D721Med (cell line): Measurements from ENCODE around the gene CCDC3.

Experiments
- DNase-seq: peaks from one replicate; pipeline ENCODE4 v3.0.0; 2011; ENCODE audit warnings: low spot score; ENCODE audit not compliant: insufficient read length
- FAIRE-seq: peaks from 2 replicates; lab custom pipeline; 2011; peaks lifted over from hg19 to GRCh38; lab: Jason Lieb, UNC
- CTCF ChIP-seq: IDR thresholded peaks from 2 replicates; pipeline ENCODE4 v1.5.1; 2012; ENCODE audit warnings: mild to moderate bottlenecking, control low read depth; ENCODE audit not compliant: insufficient read depth; ENCODE audit errors: missing control alignments

The CCDC3 gene

GRCh38 chr10:12950583-12951128 is 50.9 kb downstream of the CCDC3 start:
- TF ChIP-seq CTCF: no peak
- DNase-seq (no peak), FAIRE-seq (no peak)

- no peak for FAIRE-seq
- no peak for TF ChIP-seq CTCF
- DNase-seq: no peak
Measured at GRCh38 chr10:12949248-12949647, 52.3 kb downstream of the CCDC3 start.

GRCh38 chr10:12947741-12948140 is 53.8 kb downstream of the CCDC3 start:
- DNase-seq: no peak
- TF ChIP-seq CTCF: no peak
- FAIRE-seq: no peak

- no peak for FAIRE-seq
- no peak for TF ChIP-seq CTCF
Measured at GRCh38 chr10:12946372-12946771, 55.1 kb downstream of the CCDC3 start.

GRCh38 chr10:12945690-12946359 is 55.7 kb downstream of the CCDC3 start:
- FAIRE-seq (no peak), DNase-seq (no peak)
- TF ChIP-seq CTCF: no peak

More at GRCh38 chr10:12946372-12946771, 55.1 kb downstream of the CCDC3 start:
- DNase-seq: no peak

- no peak for TF ChIP-seq CTCF
- DNase-seq: no peak
- FAIRE-seq: no peak
Measured at GRCh38 chr10:12944931-12945330, 56.6 kb downstream of the CCDC3 start.

- DNase-seq (no peak), FAIRE-seq (no peak)
- TF ChIP-seq CTCF: no peak
Measured at GRCh38 chr10:12943425-12943824, 58.1 kb downstream of the CCDC3 start.
